Bronchial epithelial cell (primary cell): ENCODE data around the gene INPP4A. TPM values are rescaled to one million over a fixed set of nuclear protein-coding genes. Genes with fewer than 3 reads are reported as not detected.

Source experiments
- DNase-seq: peaks from one replicate; pipeline ENCODE4 v3.0.0-alpha.2; 2010; ENCODE audit warnings: low read depth
- FAIRE-seq: peaks from 2 replicates; lab custom pipeline; 2011; peaks lifted over from hg19 to GRCh38; lab: Jason Lieb, UNC
- H3K27me3 ChIP-seq: 2 replicates; pipeline ENCODE4 v1.5.1; 2011; ENCODE audit warnings: low read length; ENCODE audit not compliant: control insufficient read depth, insufficient read depth
- H3K36me3 ChIP-seq: 2 replicates; pipeline ENCODE4 v1.5.1; 2011; ENCODE audit warnings: low read length; ENCODE audit not compliant: control insufficient read depth, insufficient read depth
- H3K4me3 ChIP-seq: 2 replicates; pipeline ENCODE4 v1.5.1; 2011; ENCODE audit warnings: mild to moderate bottlenecking, low read depth, low read length, control low read depth
- CTCF ChIP-seq: IDR thresholded peaks from 2 replicates; pipeline ENCODE4 v1.5.1; 2011; ENCODE audit warnings: mild to moderate bottlenecking, moderate library complexity, low read length, control low read depth, inconsistent platforms; ENCODE audit not compliant: insufficient read depth, severe bottlenecking
- total RNA-seq: library from RNA; depleted of rRNA; stranded (reverse); fragments of >200 nt; gene quantifications from 2 replicates; pipeline ENCODE4 v1.2.1, GENCODE V29; 2014

Gene INPP4A
- total RNA-seq, 1 donor from 2014 or later: 18.2 TPM

- H3K36me3 ChIP-seq: peaks cover 13% of the 10 kb centered on the region
- TF ChIP-seq CTCF: peak; percentile 0
- peak within 1 kb of the TSS; percentile 68 for H3K4me3 ChIP-seq
- H3K27me3 ChIP-seq: no peaks in the 10 kb centered on the region
- DNase-seq (peak; percentile 68), FAIRE-seq (no peak)
Observed at GRCh38 chr2:98608116-98608961, 163.7 kb downstream of the INPP4A start, which contains the start of the genes COA5 and UNC50. COA5 (minus strand) TSS chr2:98608512; CDS start chr2:98608405, 107 bp downstream. UNC50 (plus strand) TSS chr2:98608589; CDS start chr2:98609760, 1,171 bp downstream.

- FAIRE-seq: no peak
- TF ChIP-seq CTCF: no peak
- no peak for DNase-seq
Observed at GRCh38 chr2:98608962-98609604, 164.4 kb downstream of the INPP4A start.

GRCh38 chr2:98614024-98614739 lies 169.5 kb downstream of the INPP4A start:
- Histone ChIP-seq H3K4me3 (no peak overlapping the region), H3K36me3 (peaks cover 19% of the 10 kb centered on the region), H3K27me3 (no peaks in the 10 kb centered on the region)
- no peak for TF ChIP-seq CTCF
- no peak for DNase-seq
- no peak for FAIRE-seq

More at GRCh38 chr2:98608962-98609604, 164.4 kb downstream of the INPP4A start:
- Histone ChIP-seq H3K27me3 (no peaks in the 10 kb centered on the region), H3K4me3 (peak overlapping the region; percentile 68), H3K36me3 (peaks cover 14% of the 10 kb centered on the region)

GRCh38 chr2:98615481-98615880 lies 170.8 kb downstream of the INPP4A start:
- Histone ChIP-seq H3K36me3 (peaks cover 16% of the 10 kb centered on the region), H3K4me3 (no peak overlapping the region), H3K27me3 (no peaks in the 10 kb centered on the region)
- FAIRE-seq (no peak), DNase-seq (no peak)
- TF ChIP-seq CTCF: no peak

- Histone ChIP-seq H3K27me3 (no peaks in the 10 kb centered on the region), H3K4me3 (no peak overlapping the region), H3K36me3 (peaks cover 8% of the 10 kb centered on the region)
- DNase-seq (no peak), FAIRE-seq (no peak)
- no peak for TF ChIP-seq CTCF
Observed at GRCh38 chr2:98617149-98617548, 172.5 kb downstream of the INPP4A start.
